PC-3 (cell line): ENCODE results near the gene ZDHHC6. TPM values are rescaled to one million over a fixed set of nuclear protein-coding genes. Genes with fewer than 3 reads are reported as not detected.

ENCODE experiments used
- ATAC-seq: fragments of 200-7000 bp; cut with Tn5 transposase; 2 replicates; pipeline ENCODE4 v1.9.1; 2020; ENCODE audit warnings: mild to moderate bottlenecking, moderate library complexity
- BruUV-seq: library from RNA; stranded (reverse); fragments of 400-500 nt; replicated peaks from 2 replicates; lab custom pipeline; 2021; lab: Mats Ljungman, UMichigan
- CTCF ChIA-PET: fragments of 300-600 bp; sonication (Branson Sonifier 250); formaldehyde crosslinking; loops from one replicate; lab custom pipeline; 2022; ENCODE audit warnings: antibody characterized with exemption; lab: Charles Lee
- POLR2A ChIA-PET: fragments of 300-600 bp; sonication (Branson Sonifier 250); formaldehyde crosslinking; loops from one replicate; lab custom pipeline; 2022; ENCODE audit warnings: antibody characterized with exemption; ENCODE audit not compliant: unreplicated experiment; lab: Charles Lee
- DNase-seq: peaks from one replicate; pipeline ENCODE4 v3.0.0-alpha.2; 2015
- H2AFZ ChIP-seq: fragments of 300-600 bp; sonication (generic); 2 replicates; pipeline ENCODE4 v1.6.0; 2016; ENCODE audit warnings: antibody characterized with exemption, low read length
- H3F3A ChIP-seq: fragments of 300-600 bp; sonication (generic); one replicate; pipeline ENCODE4 v1.6.0; 2017; ENCODE audit warnings: antibody characterized with exemption, low read length, control low read depth, mild to moderate bottlenecking; ENCODE audit not compliant: unreplicated experiment
- H3K27ac ChIP-seq: fragments of 300-600 bp; sonication (generic); 2 replicates; pipeline ENCODE4 v1.5.1; 2016; ENCODE audit warnings: mild to moderate bottlenecking, low read length
- H3K27me3 ChIP-seq: fragments of 300-600 bp; sonication (generic); 2 replicates; pipeline ENCODE4 v1.6.1; 2016; ENCODE audit warnings: low read length, mixed read lengths
- H3K36me3 ChIP-seq: fragments of 300-600 bp; sonication (generic); 2 replicates; pipeline ENCODE4 v1.6.1; 2016; ENCODE audit warnings: low read depth, mixed run types, low read length, mixed read lengths
- H3K4me1 ChIP-seq: fragments of 300-600 bp; sonication (generic); 2 replicates; pipeline ENCODE4 v1.5.1; 2016; ENCODE audit warnings: low read length; ENCODE audit not compliant: insufficient read depth
- H3K4me2 ChIP-seq: fragments of 300-600 bp; sonication (generic); 2 replicates; pipeline ENCODE4 v1.6.0; 2016; ENCODE audit warnings: low read length
- H3K4me3 ChIP-seq: fragments of 300-600 bp; sonication (generic); 2 replicates; pipeline ENCODE4 v1.5.1; 2016; ENCODE audit warnings: mild to moderate bottlenecking, low read length, mixed read lengths
- H3K79me2 ChIP-seq: fragments of 300-600 bp; sonication (generic); 2 replicates; pipeline ENCODE4 v1.6.1; 2017; ENCODE audit warnings: low read length, mixed read lengths
- H3K9ac ChIP-seq: fragments of 300-600 bp; sonication (generic); 2 replicates; pipeline ENCODE4 v1.6.0; 2016; ENCODE audit warnings: mild to moderate bottlenecking, low read length
- H3K9me2 ChIP-seq: fragments of 300-600 bp; sonication (generic); replicated peaks from 2 replicates; pipeline ENCODE4 v1.6.1; 2016; ENCODE audit warnings: mixed run types, low read length, mixed read lengths
- H3K9me3 ChIP-seq: fragments of 300-600 bp; sonication (generic); 2 replicates; pipeline ENCODE4 v1.6.1; 2016; ENCODE audit warnings: low read length, mixed read lengths
- H4K20me1 ChIP-seq: fragments of 300-600 bp; sonication (generic); 2 replicates; pipeline ENCODE4 v1.6.1; 2016; ENCODE audit warnings: low read length, mixed read lengths
- CTCF ChIP-seq: fragments of 300-600 bp; sonication (generic); conservative IDR thresholded peaks from 2 replicates; pipeline ENCODE4 v1.5.1; 2017; ENCODE audit warnings: antibody characterized with exemption, low read depth, mild to moderate bottlenecking, low read length
- EZH2 ChIP-seq: fragments of 300-600 bp; sonication (generic); IDR thresholded peaks from one replicate; pipeline ENCODE4 v1.6.1; 2017; ENCODE audit warnings: antibody characterized with exemption, mild to moderate bottlenecking, low read length; ENCODE audit not compliant: unreplicated experiment
- EZH2phosphoT487 ChIP-seq: fragments of 300-600 bp; sonication (generic); IDR thresholded peaks from 2 replicates; pipeline ENCODE4 v1.6.1; 2018; ENCODE audit warnings: mild to moderate bottlenecking, antibody characterized with exemption, low read length, borderline replicate concordance
- intact Hi-C: fragments of 100-400 bp; cut with micrococcal nuclease; formaldehyde crosslinking; loops from 2 replicates; pipeline ENCODE4 v1.9.0; 2023
- total RNA-seq: library from RNA; depleted of rRNA; stranded (reverse); fragments of >200 nt; gene quantifications from 2 replicates; pipeline ENCODE4 v1.2.3, GENCODE V29; 2014

The ZDHHC6 gene
- total RNA-seq, 1 experiment from 2014 or later = 17.7 TPM

GRCh38 chr10:112424651-112425050, 22.1 kb downstream of the ZDHHC6 start:
- ATAC-seq (no peak), DNase-seq (no peak)
- H3K36me3 ChIP-seq = no peaks in the 10 kb centered on the region
- no peak overlapping the region for H3K9ac ChIP-seq
- H4K20me1 ChIP-seq = no peaks in the 10 kb centered on the region
- ChIA-PET CTCF (interaction anchor here (0.6 kb wide), 1 partner anchor 10 kb away, joined by 3 read pairs; no protein-coding TSS in a partner anchor), POLR2A (no interaction called here)
- no peaks in the 10 kb centered on the region for H3K9me3 ChIP-seq
- no peaks in the 10 kb centered on the region for H3K4me1 ChIP-seq
- intact Hi-C loops = no loop called here
- no peak overlapping the region for H2AFZ ChIP-seq
- TF ChIP-seq EZH2 = no peak
- no peak for TF ChIP-seq EZH2phosphoT487
- no peak for TF ChIP-seq CTCF
- BruUV-seq = no TSS peak
- no peaks in the 10 kb centered on the region for H3K9me2 ChIP-seq
- no peak overlapping the region for H3K4me3 ChIP-seq
- no peaks in the 10 kb centered on the region for H3K79me2 ChIP-seq
- H3K27me3 ChIP-seq = no peaks in the 10 kb centered on the region
- no peaks in the 10 kb centered on the region for H3F3A ChIP-seq
- H3K27ac ChIP-seq = no peak overlapping the region
- no peak overlapping the region for H3K4me2 ChIP-seq

- BruUV-seq = no TSS peak
- H3K79me2 ChIP-seq = no peaks in the 10 kb centered on the region
- ChIA-PET CTCF (no interaction called here), POLR2A (interaction anchor here (0.6 kb wide), 1 partner anchor 40 kb away, joined by 6 read pairs; no protein-coding TSS in a partner anchor)
- H4K20me1 ChIP-seq = no peaks in the 10 kb centered on the region
- H3K36me3 ChIP-seq = no peaks in the 10 kb centered on the region
- H3K4me3 ChIP-seq = no peak overlapping the region
- no peak overlapping the region for H3K27ac ChIP-seq
- H2AFZ ChIP-seq = no peak overlapping the region
- H3K9ac ChIP-seq = no peak overlapping the region
- DNase-seq (no peak), ATAC-seq (no peak)
- H3F3A ChIP-seq = no peaks in the 10 kb centered on the region
- H3K9me3 ChIP-seq = no peaks in the 10 kb centered on the region
- no peak overlapping the region for H3K4me2 ChIP-seq
- no peaks in the 10 kb centered on the region for H3K4me1 ChIP-seq
- H3K27me3 ChIP-seq = no peaks in the 10 kb centered on the region
- intact Hi-C loops = no loop called here
- no peaks in the 10 kb centered on the region for H3K9me2 ChIP-seq
- TF ChIP-seq EZH2 (no peak), CTCF (no peak), EZH2phosphoT487 (no peak)
These were observed 25.0 kb downstream of the ZDHHC6 start for GRCh38 chr10:112421731-112422130.

GRCh38 chr10:112412696-112413095, 34.0 kb downstream of the ZDHHC6 start:
- H3K9me2 ChIP-seq = no peaks in the 10 kb centered on the region
- no peak overlapping the region for H2AFZ ChIP-seq
- DNase-seq (no peak), ATAC-seq (no peak)
- H4K20me1 ChIP-seq = no peaks in the 10 kb centered on the region
- TF ChIP-seq CTCF (no peak), EZH2phosphoT487 (no peak), EZH2 (no peak)
- no peaks in the 10 kb centered on the region for H3K79me2 ChIP-seq
- H3K9ac ChIP-seq = no peak overlapping the region
- H3K4me2 ChIP-seq = no peak overlapping the region
- ChIA-PET CTCF (no interaction called here), POLR2A (no interaction called here)
- H3K36me3 ChIP-seq = no peaks in the 10 kb centered on the region
- H3K27ac ChIP-seq = no peak overlapping the region
- no TSS peak for BruUV-seq
- H3K4me1 ChIP-seq = no peaks in the 10 kb centered on the region
- no peaks in the 10 kb centered on the region for H3K27me3 ChIP-seq
- intact Hi-C loops = no loop called here
- H3K9me3 ChIP-seq = no peaks in the 10 kb centered on the region
- H3K4me3 ChIP-seq = no peak overlapping the region
- no peaks in the 10 kb centered on the region for H3F3A ChIP-seq
